ENCODE results near the gene TNRC6A.

Gene TNRC6A

DNA sequence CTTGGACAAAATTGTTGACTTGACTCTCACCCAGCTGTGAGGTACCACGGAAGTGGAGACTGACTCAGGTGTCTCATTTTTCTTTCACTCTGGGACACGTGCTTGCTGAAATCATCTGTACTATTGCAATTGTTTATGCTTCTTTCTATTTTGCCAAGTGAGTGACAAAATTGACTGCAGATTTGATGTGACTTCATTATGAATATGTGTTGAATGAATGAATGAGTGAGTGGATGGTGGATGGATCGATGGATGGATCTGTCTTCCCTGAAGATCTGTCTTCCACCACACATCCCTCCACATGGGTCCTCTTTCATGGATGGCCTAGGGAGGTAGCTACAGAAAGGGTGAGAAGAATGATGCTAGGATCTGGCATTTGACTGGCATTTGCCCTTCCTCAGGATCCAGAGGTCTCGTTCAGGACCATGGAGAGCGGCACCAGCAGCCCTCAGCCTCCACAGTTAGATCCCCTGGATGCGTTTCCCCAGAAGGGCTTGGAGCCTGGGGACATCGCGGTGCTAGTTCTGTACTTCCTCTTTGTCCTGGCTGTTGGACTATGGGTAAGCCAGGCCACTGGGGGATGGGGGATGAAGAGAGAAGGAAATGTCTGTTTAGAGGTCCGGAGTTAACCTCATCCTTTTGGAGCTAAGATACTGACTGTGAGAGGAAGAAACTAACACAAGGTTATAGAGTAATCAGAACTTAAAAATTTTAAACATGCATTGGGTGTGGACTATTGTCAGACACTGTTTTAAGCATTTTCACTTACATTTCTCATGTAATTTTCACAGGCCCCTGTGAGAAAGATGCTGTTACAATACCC lies 129.0 kb downstream of the TNRC6A start:
- no peak overlapping the region for H3K4me3 ChIP-seq (ENCODE audit: low read depth, low read length)
- DNase-seq (ENCODE audit: low read depth, low spot score): peak; percentile 49
- TF ChIP-seq, protein P1, sequence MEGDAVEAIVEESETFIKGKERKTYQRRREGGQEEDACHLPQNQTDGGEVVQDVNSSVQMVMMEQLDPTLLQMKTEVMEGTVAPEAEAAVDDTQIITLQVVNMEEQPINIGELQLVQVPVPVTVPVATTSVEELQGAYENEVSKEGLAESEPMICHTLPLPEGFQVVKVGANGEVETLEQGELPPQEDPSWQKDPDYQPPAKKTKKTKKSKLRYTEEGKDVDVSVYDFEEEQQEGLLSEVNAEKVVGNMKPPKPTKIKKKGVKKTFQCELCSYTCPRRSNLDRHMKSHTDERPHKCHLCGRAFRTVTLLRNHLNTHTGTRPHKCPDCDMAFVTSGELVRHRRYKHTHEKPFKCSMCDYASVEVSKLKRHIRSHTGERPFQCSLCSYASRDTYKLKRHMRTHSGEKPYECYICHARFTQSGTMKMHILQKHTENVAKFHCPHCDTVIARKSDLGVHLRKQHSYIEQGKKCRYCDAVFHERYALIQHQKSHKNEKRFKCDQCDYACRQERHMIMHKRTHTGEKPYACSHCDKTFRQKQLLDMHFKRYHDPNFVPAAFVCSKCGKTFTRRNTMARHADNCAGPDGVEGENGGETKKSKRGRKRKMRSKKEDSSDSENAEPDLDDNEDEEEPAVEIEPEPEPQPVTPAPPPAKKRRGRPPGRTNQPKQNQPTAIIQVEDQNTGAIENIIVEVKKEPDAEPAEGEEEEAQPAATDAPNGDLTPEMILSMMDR (IDR thresholded peaks at IDR 0.05; ENCODE audit: low read depth, low read length): no peak
- in situ Hi-C loops (cut with HindIII; ENCODE audit: low sequenced_read_pairs): no loop called here

DNA sequence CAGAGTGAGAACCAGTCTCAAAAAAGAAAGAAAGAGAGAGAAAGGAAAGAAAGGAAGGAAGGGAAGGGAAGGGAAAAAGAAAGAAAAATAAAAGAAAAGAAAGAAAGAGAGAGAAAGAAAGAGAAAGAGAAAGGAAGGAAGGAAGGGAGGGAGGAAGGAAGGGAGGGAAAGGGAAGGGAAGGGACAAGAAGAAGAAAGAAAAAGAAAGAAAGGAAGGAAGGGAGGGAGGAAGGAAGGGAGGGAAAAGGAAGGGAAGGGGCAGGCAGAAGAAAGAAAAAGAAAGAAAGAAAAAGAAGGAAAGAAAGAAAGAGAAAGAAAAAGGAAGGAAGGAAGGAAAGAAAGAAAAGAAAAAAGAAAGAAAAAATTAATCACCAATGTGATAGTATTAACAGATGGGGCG lies 132.0 kb downstream of the TNRC6A start:
- no peak overlapping the region for H3K4me3 ChIP-seq (ENCODE audit: low read depth, low read length)
- in situ Hi-C loops (cut with HindIII; ENCODE audit: low sequenced_read_pairs): no loop called here
- no peak for DNase-seq (ENCODE audit: low read depth, low spot score)
- TF ChIP-seq, protein P1 (IDR thresholded peaks at IDR 0.05; ENCODE audit: low read depth, low read length): no peak

DNA sequence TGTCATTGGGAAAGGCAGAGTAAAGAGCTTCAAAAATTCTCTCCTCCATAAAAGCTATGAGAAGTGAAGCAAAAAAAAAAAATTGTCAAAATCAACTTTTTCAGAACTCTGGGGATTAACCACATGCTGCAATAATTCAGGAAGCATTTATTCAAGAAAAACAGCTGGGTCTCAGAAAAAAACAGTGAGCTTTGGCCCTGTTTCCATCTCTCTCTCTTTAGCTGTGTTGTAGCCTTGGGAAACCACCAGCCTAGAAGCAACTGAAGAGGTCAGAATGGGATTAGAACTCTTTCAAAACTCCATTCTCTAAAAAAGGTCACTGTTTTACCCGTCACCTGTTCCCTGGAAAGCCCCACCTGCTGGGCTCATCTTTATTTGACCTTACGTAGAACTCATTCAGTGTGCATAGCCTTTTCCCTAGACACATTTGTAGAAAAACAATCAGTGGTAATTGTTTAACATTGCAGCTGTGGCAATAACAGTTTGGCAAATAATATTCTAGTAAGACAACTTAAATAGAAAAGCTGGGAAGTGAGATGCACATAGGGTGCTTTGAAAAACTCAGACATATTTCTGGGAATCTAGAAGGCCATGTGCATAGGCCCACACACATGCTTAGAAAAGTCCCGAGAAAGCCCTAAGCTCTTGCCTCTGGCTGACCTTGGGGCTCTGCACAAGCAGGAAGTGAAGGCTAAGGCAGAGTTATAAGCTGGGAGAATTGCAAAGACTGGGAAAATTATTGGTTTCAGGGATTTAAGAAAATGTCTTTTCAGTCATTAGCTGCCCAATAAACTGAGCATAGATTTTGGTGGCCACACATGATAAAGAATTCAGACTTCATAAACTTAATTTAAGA lies 134.4 kb downstream of the TNRC6A start:
- in situ Hi-C loops (cut with HindIII; ENCODE audit: low sequenced_read_pairs): no loop called here
- TF ChIP-seq, protein P1 (IDR thresholded peaks at IDR 0.05; ENCODE audit: low read depth, low read length): no peak
- no peak for DNase-seq (ENCODE audit: low read depth, low spot score)

GRCh38 chr16:24869033-24869432 lies 139.6 kb downstream of the TNRC6A start:
- TF ChIP-seq, protein P1 (IDR thresholded peaks at IDR 0.05; ENCODE audit: low read depth, low read length): no peak
- DNase-seq (ENCODE audit: low read depth, low spot score): no peak
- no peak overlapping the region for H3K4me3 ChIP-seq (ENCODE audit: low read depth, low read length)
- in situ Hi-C loops (cut with HindIII; ENCODE audit: low sequenced_read_pairs): no loop called here

More for the DNA sequence above, 134.4 kb downstream of the TNRC6A start:
- H3K4me3 ChIP-seq (ENCODE audit: low read depth, low read length): no peak overlapping the region

GRCh38 chr16:24871891-24872290 lies 142.4 kb downstream of the TNRC6A start:
- in situ Hi-C loops (cut with HindIII; ENCODE audit: low sequenced_read_pairs): no loop called here
- TF ChIP-seq, protein P1 (IDR thresholded peaks at IDR 0.05; ENCODE audit: low read depth, low read length): no peak
- no peak overlapping the region for H3K4me3 ChIP-seq (ENCODE audit: low read depth, low read length)
- DNase-seq (ENCODE audit: low read depth, low spot score): no peak

DNA sequence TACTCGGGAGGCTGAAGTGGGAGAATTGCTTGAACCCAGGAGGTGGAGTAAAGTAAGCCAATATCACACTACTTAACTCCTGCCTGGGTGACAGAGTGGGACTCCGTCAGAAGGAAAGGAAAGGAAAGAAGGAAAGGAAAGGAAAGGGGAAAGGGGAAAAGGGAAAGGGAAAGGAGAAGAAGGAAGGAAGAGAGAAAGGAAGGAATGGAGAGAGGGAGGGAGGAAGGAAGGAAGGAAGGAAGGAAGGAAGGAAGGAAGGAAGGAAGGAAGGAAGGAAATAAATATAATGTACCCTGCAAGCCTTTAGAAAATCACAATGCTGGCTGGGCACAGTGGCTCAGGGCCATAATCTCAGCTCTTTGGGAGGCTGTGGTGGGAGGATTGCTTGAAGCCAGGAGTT lies 143.6 kb downstream of the TNRC6A start:
- in situ Hi-C loops (cut with HindIII; ENCODE audit: low sequenced_read_pairs): no loop called here
- TF ChIP-seq, protein P1 (IDR thresholded peaks at IDR 0.05; ENCODE audit: low read depth, low read length): no peak
- no peak for DNase-seq (ENCODE audit: low read depth, low spot score)
- no peak overlapping the region for H3K4me3 ChIP-seq (ENCODE audit: low read depth, low read length)

All from astrocyte of the spinal cord (primary cell).